Activated B cell treated with CpG ODN at 0.5 μM for 24 hours (primary cell): Measurements from ENCODE around the gene PML. TPM values are rescaled to one million over a fixed set of nuclear protein-coding genes. Genes with fewer than 3 reads are reported as not detected.

ENCODE experiments used
- ATAC-seq: fragments of 200-7000 bp; cut with Tn5 transposase; one replicate; pipeline ENCODE4 v1.10.0; 2021; ENCODE audit warnings: low read depth, mild to moderate bottlenecking, moderate library complexity
- CTCF ChIA-PET: fragments of 350-600 bp; sonication (Branson Sonifier 250); formaldehyde crosslinking; loops from one replicate; lab custom pipeline; 2021; ENCODE audit warnings: antibody characterized with exemption; lab: Charles Lee
- POLR2A ChIA-PET: fragments of 350-600 bp; sonication (Branson Sonifier 250); formaldehyde crosslinking; loops from one replicate; lab custom pipeline; 2021; ENCODE audit warnings: antibody characterized with exemption; lab: Charles Lee
- DNase-seq: peaks from one replicate; pipeline ENCODE4 v3.0.0; 2022
- H3K27ac Mint-ChIP-seq: one replicate; pipeline ENCODE4 v1.8.0; 2020; ENCODE audit warnings: mixed read lengths
- H3K27me3 Mint-ChIP-seq: one replicate; pipeline ENCODE4 v1.8.0; 2021; ENCODE audit warnings: mixed read lengths
- H3K36me3 Mint-ChIP-seq: one replicate; pipeline ENCODE4 v1.8.0; 2021; ENCODE audit warnings: low read depth, mixed read lengths
- H3K4me1 Mint-ChIP-seq: one replicate; pipeline ENCODE4 v1.8.0; 2021; ENCODE audit warnings: mixed read lengths
- H3K4me3 Mint-ChIP-seq: one replicate; pipeline ENCODE4 v1.8.0; 2020; ENCODE audit warnings: mild to moderate bottlenecking, mixed read lengths
- H3K9me3 Mint-ChIP-seq: one replicate; pipeline ENCODE4 v1.8.0; 2020; ENCODE audit warnings: mixed read lengths
- CTCF ChIP-seq: fragments of 200-600 bp; IDR thresholded peaks from one replicate; pipeline ENCODE4 v1.8.0; 2022; ENCODE audit warnings: antibody characterized with exemption, mild to moderate bottlenecking
- intact Hi-C: fragments of 100-400 bp; cut with micrococcal nuclease; formaldehyde crosslinking; loops from one replicate; pipeline ENCODE4 v1.15.1; 2024
- total RNA-seq: library from RNA; stranded (reverse); gene quantifications from 2 replicates; pipeline ENCODE4 v1.2.3, GENCODE V29; 2022

The PML gene
- total RNA-seq, 1 donor from 2014 or later: 62.4 TPM

DNA sequence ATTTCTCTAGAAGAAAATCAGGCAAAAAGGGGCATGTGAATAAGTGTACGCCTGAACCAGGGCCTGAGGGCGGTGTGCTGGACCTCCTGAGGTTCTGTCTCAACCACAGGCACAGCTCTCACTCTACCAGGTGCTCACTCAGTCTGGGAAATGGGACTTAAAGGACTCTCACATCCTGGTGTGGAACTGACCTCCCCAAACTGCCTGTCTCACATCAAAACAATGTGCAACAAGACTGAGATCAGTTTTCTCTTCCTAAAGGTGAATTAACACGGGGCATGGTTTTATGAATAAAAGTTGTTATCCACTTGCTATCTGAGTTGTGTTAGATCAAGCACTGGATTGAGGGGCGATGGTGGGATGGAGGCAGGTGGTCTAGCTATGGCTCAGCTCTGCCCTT, 7.3 kb upstream of the PML start:
- TF ChIP-seq CTCF: no peak
- ChIA-PET CTCF (interaction anchor here (2.3 kb wide), 1 partner anchor 14 kb away, joined by 9 read pairs; no protein-coding TSS in a partner anchor), POLR2A (no interaction called here)
- intact Hi-C loops: no loop called here
- ATAC-seq (no peak), DNase-seq (no peak)
- Mint-ChIP-seq H3K27me3 (no peaks in the 10 kb centered on the region), H3K27ac (peak overlapping the region; percentile 68), H3K4me3 (no peak overlapping the region), H3K36me3 (peaks cover 5% of the 10 kb centered on the region), H3K4me1 (peaks cover 69% of the 10 kb centered on the region), H3K9me3 (no peaks in the 10 kb centered on the region)

- intact Hi-C loops: no loop called here
- POLR2A ChIA-PET: no interaction called here
- CTCF ChIA-PET: interaction anchor here (2.3 kb wide), 1 partner anchor 15 kb away, joined by 9 read pairs; no protein-coding TSS in a partner anchor
- no peak for TF ChIP-seq CTCF
- DNase-seq (no peak), ATAC-seq (peak; percentile 34)
- Mint-ChIP-seq H3K4me1 (peaks cover 69% of the 10 kb centered on the region), H3K36me3 (peaks cover 5% of the 10 kb centered on the region), H3K27me3 (no peaks in the 10 kb centered on the region), H3K9me3 (no peaks in the 10 kb centered on the region), H3K4me3 (no peak overlapping the region), H3K27ac (peak overlapping the region; percentile 68)
Measured at GRCh38 chr15:73987681-73988444, 6.7 kb upstream of the PML start.

GRCh38 chr15:73988445-73988969, 6.0 kb upstream of the PML start:
- H3K27me3 Mint-ChIP-seq: no peaks in the 10 kb centered on the region
- no peak overlapping the region for H3K27ac Mint-ChIP-seq
- ChIA-PET POLR2A (interaction anchor here (0.6 kb wide), 1 partner anchor 446 kb away, joined by 3 read pairs; no protein-coding TSS in a partner anchor), CTCF (interaction anchor here (1.1 to 2.3 kb wide), 2 partner anchors 15 to 16 kb away, joined by 4 to 9 read pairs; no protein-coding TSS in a partner anchor)
- no peak for TF ChIP-seq CTCF
- intact Hi-C loops: no loop called here
- no peaks in the 10 kb centered on the region for H3K9me3 Mint-ChIP-seq
- no peak for ATAC-seq
- no peak overlapping the region for H3K4me3 Mint-ChIP-seq
- peaks cover 5% of the 10 kb centered on the region for H3K36me3 Mint-ChIP-seq
- DNase-seq: no peak
- peaks cover 64% of the 10 kb centered on the region for H3K4me1 Mint-ChIP-seq

DNA sequence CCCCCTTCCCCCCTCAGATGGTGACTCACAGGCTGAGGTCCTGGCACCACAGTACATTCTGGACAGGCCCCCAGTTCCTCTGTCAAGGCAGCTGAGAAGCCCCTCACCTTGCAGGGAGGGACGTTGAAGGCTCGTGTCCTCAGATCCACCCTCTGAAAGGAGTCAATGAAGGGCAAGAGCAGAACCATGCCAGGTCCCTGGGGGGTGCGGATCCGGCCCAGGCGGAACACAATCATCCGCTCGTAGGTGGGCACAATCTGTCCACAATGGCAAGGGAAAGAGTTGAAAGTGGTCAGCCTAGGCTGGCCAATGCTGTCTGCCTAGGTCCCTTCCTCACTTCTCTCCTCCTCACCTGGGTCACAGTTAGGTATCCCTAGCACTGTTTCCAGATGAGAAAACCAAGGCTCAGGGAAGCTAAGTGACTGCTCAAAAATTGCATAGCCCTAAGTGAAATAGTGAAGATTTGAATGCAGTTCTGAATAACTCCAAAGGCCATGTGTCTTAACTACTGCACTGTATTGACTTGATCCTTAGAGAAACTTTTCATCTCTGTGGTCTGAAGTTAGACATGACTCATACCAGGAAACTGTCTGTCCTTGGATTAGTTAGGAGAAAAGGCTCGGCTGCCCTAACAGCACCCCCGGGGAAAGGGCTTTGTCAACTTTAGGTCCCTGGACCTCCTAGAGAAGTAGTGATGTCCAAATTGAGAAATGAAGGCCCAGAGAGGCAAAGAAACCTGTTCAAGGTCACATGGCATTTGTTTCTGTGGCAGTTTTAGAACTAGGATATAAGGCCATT, 5.3 kb upstream of the PML start:
- no peak overlapping the region for H3K27ac Mint-ChIP-seq
- no peak for TF ChIP-seq CTCF
- DNase-seq (no peak), ATAC-seq (no peak)
- intact Hi-C loops: no loop called here
- no peaks in the 10 kb centered on the region for H3K27me3 Mint-ChIP-seq
- H3K4me1 Mint-ChIP-seq: peaks cover 66% of the 10 kb centered on the region
- H3K4me3 Mint-ChIP-seq: no peak overlapping the region
- ChIA-PET CTCF (interaction anchor here (0.7 to 1.1 kb wide), 2 partner anchors 12 to 15 kb away, joined by 3 to 4 read pairs; no protein-coding TSS in a partner anchor), POLR2A (interaction anchor here (0.6 kb wide), 1 partner anchor 446 kb away, joined by 3 read pairs; no protein-coding TSS in a partner anchor)
- no peaks in the 10 kb centered on the region for H3K9me3 Mint-ChIP-seq
- H3K36me3 Mint-ChIP-seq: peaks cover 4% of the 10 kb centered on the region
